Type B pancreatic cell (in vitro differentiated cells): ENCODE results near the gene CUX1. TPM values are rescaled to one million over a fixed set of nuclear protein-coding genes. Genes with fewer than 3 reads are reported as not detected.

ENCODE experiments used
- DNase-seq: peaks from one replicate; pipeline ENCODE4 v3.0.0; 2021; ENCODE audit warnings: mixed read lengths; ENCODE audit not compliant: unreplicated experiment; ENCODE audit errors: extremely low spot score
- H3K27ac Mint-ChIP-seq: 2 replicates; pipeline ENCODE4 v1.8.0; 2021; ENCODE audit warnings: mild to moderate bottlenecking, mixed read lengths
- H3K27me3 Mint-ChIP-seq: 2 replicates; pipeline ENCODE4 v1.8.0; 2021; ENCODE audit warnings: mixed read lengths
- H3K36me3 Mint-ChIP-seq: 2 replicates; pipeline ENCODE4 v1.8.0; 2021; ENCODE audit warnings: mixed read lengths
- H3K4me1 Mint-ChIP-seq: one replicate; pipeline ENCODE4 v1.8.0; 2021; ENCODE audit warnings: mixed read lengths; ENCODE audit not compliant: unreplicated experiment
- H3K4me3 Mint-ChIP-seq: 2 replicates; pipeline ENCODE4 v1.8.0; 2021; ENCODE audit warnings: mild to moderate bottlenecking, mixed read lengths
- H3K9me3 Mint-ChIP-seq: 2 replicates; pipeline ENCODE4 v1.8.0; 2021; ENCODE audit warnings: mixed read lengths
- total RNA-seq: library from RNA; stranded (reverse); gene quantifications from 2 replicates; pipeline ENCODE4 v1.2.1, GENCODE V29; 2021; ENCODE audit warnings: low replicate concordance
- TF ChIP-seq, protein P1 (sequence below): fragments of 200-600 bp; sonication (generic); conservative IDR thresholded peaks from 2 replicates; pipeline ENCODE4 v1.5.0; 2021; ENCODE audit warnings: antibody characterized with exemption, mild to moderate bottlenecking

CUX1 gene
- total RNA-seq, 1 donor from 2014 or later: 76.4 TPM

DNA sequence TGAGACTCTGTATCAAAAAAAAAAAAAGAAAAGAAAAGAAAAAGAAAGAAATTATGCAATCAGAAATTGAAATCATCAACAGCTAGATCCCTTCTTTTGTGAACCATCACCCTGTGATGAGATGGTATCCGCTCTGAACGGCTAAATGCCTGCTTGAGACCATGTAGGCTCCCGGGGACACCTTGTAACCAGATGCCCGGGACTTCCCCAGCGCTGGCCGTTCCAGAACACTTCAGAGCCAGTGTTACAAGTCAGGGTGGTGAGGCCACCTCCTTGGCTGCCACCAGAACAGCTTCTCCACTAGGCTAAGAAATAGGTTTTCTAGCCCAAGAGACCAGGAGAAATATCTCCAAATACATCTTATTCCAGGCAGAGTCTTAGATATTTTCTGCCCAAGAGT lies 349.8 kb downstream of the CUX1 start:
- no peaks in the 10 kb centered on the region for H3K9me3 Mint-ChIP-seq
- TF ChIP-seq, protein P1, sequence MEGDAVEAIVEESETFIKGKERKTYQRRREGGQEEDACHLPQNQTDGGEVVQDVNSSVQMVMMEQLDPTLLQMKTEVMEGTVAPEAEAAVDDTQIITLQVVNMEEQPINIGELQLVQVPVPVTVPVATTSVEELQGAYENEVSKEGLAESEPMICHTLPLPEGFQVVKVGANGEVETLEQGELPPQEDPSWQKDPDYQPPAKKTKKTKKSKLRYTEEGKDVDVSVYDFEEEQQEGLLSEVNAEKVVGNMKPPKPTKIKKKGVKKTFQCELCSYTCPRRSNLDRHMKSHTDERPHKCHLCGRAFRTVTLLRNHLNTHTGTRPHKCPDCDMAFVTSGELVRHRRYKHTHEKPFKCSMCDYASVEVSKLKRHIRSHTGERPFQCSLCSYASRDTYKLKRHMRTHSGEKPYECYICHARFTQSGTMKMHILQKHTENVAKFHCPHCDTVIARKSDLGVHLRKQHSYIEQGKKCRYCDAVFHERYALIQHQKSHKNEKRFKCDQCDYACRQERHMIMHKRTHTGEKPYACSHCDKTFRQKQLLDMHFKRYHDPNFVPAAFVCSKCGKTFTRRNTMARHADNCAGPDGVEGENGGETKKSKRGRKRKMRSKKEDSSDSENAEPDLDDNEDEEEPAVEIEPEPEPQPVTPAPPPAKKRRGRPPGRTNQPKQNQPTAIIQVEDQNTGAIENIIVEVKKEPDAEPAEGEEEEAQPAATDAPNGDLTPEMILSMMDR: no peak
- H3K27ac Mint-ChIP-seq: peak overlapping the region; percentile 58
- H3K4me1 Mint-ChIP-seq: peaks cover 11% of the 10 kb centered on the region
- H3K4me3 Mint-ChIP-seq: no peak overlapping the region
- DNase-seq: no peak
- peaks cover 13% of the 10 kb centered on the region for H3K36me3 Mint-ChIP-seq
- no peaks in the 10 kb centered on the region for H3K27me3 Mint-ChIP-seq

DNA sequence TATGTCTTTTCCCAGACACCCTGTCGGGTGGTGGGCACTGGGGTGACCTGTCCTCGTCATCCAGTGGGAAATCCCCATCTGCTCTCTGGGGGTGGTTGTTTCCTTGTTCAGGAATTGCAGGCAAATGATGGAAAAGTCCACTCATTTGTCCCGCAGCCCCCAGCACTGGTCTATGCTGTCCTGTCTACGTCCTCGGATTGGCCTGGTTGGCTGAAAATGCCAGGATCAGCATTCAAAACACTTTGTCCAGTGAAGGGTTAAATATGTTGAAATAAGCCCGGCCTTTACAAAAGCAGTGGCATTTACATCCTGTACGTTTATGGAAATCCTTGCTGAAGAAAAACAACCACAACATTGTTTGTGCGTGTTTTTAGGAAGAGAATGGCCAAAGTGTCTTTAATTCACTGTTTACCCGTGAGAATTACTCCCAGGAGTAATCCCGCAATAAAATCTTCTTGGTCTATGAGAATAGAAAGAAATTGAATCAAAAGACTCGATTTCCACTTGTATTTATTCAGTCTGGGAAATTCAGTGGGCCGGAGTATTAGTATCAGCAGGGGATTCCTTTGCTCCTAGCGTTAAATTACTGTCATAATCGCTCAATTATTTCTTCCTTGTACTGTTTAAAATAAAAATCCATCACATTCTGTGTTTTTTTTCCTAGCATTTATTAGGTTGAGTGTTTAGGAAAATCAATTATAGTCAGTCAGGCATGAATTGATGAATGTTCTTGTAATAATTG lies 352.4 kb downstream of the CUX1 start:
- Mint-ChIP-seq H3K36me3 (peaks cover 13% of the 10 kb centered on the region), H3K4me3 (peak overlapping the region; percentile 11), H3K4me1 (peaks cover 14% of the 10 kb centered on the region), H3K27me3 (no peaks in the 10 kb centered on the region), H3K9me3 (no peaks in the 10 kb centered on the region), H3K27ac (no peak overlapping the region)
- TF ChIP-seq, protein P1: no peak
- DNase-seq: no peak

DNA sequence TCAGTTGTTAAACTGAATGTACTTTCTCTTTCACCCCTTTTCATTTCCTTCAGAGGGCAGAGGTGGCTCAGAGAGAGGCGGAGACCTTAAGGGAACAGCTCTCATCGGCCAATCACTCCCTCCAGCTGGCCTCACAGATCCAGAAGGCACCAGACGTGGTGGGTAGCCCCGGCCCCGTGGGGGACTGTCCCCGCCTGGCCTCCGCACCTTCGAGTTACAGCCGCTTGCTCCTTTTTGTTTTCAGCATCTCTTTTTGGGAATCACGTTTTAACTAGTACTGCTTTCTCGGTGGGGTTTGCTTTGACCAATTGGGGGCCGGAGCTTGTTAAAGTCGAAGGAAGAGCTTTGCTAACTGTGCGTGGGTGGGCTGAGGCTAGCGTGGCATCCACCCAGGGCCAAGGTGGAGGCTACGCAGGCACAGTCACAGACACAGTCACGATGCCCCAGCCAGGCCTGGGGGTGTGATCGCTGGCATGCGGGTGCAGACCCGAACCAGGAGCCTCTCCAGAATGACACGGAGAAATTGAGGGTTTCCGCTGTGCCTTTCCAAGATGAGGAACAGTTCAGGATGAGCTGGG lies 353.1 kb downstream of the CUX1 start:
- Mint-ChIP-seq H3K36me3 (peaks cover 13% of the 10 kb centered on the region), H3K4me3 (peak overlapping the region; percentile 11)

DNA sequence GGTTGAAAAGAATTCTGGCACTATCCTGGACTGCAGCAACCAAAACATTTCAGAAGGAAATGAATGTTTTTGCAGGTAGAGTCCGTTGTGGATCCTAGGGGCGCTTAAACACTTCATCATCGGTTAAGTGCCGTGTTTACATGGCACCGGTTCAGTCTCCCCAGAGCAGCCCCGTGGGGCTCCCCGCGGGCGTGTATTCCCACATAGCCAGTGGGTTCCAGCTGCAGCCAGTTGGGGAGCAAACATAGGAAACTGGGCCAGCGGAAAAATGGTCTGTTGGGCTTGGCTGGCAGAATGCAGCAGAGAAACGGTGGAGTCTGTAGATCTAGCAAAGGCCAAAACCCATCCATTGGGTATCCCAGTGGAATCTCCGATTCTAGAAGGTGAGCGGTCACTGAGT lies 356.2 kb downstream of the CUX1 start:
- no peaks in the 10 kb centered on the region for H3K9me3 Mint-ChIP-seq
- peaks cover 4% of the 10 kb centered on the region for H3K36me3 Mint-ChIP-seq
- no peaks in the 10 kb centered on the region for H3K27me3 Mint-ChIP-seq
- peaks cover 14% of the 10 kb centered on the region for H3K4me1 Mint-ChIP-seq
- TF ChIP-seq, protein P1: no peak
- no peak for DNase-seq
- H3K4me3 Mint-ChIP-seq: no peak overlapping the region
- no peak overlapping the region for H3K27ac Mint-ChIP-seq

More for the DNA sequence above, 353.1 kb downstream of the CUX1 start:
- Mint-ChIP-seq H3K27me3 (no peaks in the 10 kb centered on the region), H3K27ac (no peak overlapping the region), H3K9me3 (no peaks in the 10 kb centered on the region), H3K4me1 (peaks cover 14% of the 10 kb centered on the region)
- TF ChIP-seq, protein P1: no peak
- no peak for DNase-seq

DNA sequence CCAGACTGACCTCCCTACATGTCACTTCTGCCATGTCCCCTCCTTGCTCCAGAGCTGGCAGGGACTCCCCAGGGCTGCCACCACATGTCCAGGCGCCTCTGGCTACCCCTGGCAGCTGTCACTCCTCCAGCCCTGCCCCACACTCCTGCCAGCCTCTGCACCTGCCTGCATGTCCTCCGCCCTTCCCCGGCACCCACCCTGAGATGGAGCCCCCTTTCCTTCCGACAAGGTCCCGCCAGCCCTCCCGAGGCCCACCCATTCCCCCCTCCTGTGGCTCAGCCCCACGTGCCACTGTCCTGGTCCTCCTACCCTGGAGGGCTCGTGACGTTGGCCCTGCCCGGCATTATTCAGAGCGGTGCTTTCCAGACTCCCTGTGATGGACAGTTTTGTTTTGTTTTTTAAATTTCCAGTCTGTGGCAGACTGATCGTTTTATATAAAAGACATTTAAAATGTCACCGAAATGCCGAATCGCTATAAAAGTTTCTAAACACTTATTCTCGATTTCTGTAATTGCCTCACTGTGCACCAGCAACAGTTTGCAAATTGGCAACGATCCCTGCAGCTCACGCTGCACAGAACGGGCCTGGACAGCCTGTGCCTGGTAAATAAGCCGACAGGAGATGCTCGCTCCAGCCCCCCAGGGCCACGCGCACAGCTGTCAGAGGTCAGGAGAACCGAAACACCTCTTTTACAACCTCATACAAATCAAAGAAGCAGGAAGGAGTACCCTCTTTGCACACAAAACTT lies 358.2 kb downstream of the CUX1 start:
- H3K27me3 Mint-ChIP-seq: no peaks in the 10 kb centered on the region
- no peaks in the 10 kb centered on the region for H3K9me3 Mint-ChIP-seq
- H3K4me1 Mint-ChIP-seq: peaks cover 4% of the 10 kb centered on the region
- no peak overlapping the region for H3K27ac Mint-ChIP-seq
- peaks cover 4% of the 10 kb centered on the region for H3K36me3 Mint-ChIP-seq
- no peak for DNase-seq
- TF ChIP-seq, protein P1: no peak
- H3K4me3 Mint-ChIP-seq: no peak overlapping the region
